Measurements from ENCODE around the gene HEPACAM2.

The HEPACAM2 gene

DNA sequence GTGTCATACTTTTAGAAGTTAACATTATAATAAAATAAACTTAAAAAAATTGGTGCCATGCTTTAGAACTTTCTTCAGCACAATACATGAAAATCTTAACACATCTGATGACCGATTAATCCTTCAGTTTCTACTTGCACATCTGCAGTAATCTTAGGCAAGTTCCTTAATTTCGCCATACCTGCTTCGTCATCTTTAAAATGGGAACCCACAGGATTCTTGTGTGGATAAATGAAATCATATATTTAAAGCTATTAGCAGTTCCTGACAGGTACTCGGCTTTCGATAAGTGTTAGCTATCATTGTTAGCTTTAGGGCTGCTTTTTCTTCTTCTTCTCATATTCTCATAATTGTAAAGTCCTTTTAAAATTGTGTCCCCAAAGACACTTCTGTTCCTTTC is 5.0 kb upstream of the HEPACAM2 start:
- DNase-seq (ENCODE audit: low read depth): peak; percentile 84
- TF ChIP-seq, protein P1, sequence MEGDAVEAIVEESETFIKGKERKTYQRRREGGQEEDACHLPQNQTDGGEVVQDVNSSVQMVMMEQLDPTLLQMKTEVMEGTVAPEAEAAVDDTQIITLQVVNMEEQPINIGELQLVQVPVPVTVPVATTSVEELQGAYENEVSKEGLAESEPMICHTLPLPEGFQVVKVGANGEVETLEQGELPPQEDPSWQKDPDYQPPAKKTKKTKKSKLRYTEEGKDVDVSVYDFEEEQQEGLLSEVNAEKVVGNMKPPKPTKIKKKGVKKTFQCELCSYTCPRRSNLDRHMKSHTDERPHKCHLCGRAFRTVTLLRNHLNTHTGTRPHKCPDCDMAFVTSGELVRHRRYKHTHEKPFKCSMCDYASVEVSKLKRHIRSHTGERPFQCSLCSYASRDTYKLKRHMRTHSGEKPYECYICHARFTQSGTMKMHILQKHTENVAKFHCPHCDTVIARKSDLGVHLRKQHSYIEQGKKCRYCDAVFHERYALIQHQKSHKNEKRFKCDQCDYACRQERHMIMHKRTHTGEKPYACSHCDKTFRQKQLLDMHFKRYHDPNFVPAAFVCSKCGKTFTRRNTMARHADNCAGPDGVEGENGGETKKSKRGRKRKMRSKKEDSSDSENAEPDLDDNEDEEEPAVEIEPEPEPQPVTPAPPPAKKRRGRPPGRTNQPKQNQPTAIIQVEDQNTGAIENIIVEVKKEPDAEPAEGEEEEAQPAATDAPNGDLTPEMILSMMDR (IDR thresholded peaks at IDR 0.05; ENCODE audit: insufficient read depth, low read depth, low read length, missing control alignments): no peak
- peak overlapping the region; percentile 85 for H3K4me3 ChIP-seq (ENCODE audit: low read length)

DNA sequence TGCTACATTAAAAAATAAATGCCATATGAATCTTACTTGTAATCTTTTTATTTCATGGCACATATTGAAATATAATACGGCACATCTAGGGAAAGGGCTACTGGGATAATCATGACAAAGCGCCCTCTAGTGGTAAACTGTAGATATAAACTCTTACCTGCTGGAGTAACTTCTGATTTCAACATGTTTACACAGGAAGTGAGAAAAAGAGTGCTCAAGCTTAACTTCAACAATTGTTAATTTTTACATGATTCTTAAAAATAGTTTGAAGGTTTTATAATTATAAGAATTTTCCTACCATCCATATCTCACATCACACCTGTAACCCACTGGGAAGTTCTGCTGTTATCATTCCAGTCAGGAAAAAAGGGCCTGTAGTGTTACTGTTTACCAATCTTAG is 2.0 kb upstream of the HEPACAM2 start:
- TF ChIP-seq, protein P1 (IDR thresholded peaks at IDR 0.05; ENCODE audit: insufficient read depth, low read depth, low read length, missing control alignments): peak; percentile 61
- H3K4me3 ChIP-seq (ENCODE audit: low read length): no peak overlapping the region
- peak; percentile 76 for DNase-seq (ENCODE audit: low read depth)

DNA sequence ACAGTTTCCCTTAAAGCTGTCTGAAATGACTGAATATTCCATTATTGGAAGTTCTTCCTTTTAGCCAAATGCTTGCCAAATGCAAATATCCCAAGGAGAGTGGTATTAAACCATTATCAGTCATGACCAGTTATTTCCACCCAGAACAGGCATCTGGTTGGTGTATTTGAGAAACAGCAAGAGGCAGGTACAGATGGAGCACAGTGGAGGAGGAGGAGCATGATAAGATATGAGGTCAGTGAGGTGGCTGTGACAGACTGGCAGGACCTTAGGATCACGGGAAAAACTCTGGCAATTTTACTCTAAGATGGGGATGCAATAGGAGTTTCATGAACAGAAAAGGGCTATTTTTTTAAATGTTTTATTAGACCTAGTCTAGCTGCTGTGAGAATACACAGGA is 6.4 kb downstream of the HEPACAM2 start:
- TF ChIP-seq, protein P1 (IDR thresholded peaks at IDR 0.05; ENCODE audit: insufficient read depth, low read depth, low read length, missing control alignments): no peak

DNA sequence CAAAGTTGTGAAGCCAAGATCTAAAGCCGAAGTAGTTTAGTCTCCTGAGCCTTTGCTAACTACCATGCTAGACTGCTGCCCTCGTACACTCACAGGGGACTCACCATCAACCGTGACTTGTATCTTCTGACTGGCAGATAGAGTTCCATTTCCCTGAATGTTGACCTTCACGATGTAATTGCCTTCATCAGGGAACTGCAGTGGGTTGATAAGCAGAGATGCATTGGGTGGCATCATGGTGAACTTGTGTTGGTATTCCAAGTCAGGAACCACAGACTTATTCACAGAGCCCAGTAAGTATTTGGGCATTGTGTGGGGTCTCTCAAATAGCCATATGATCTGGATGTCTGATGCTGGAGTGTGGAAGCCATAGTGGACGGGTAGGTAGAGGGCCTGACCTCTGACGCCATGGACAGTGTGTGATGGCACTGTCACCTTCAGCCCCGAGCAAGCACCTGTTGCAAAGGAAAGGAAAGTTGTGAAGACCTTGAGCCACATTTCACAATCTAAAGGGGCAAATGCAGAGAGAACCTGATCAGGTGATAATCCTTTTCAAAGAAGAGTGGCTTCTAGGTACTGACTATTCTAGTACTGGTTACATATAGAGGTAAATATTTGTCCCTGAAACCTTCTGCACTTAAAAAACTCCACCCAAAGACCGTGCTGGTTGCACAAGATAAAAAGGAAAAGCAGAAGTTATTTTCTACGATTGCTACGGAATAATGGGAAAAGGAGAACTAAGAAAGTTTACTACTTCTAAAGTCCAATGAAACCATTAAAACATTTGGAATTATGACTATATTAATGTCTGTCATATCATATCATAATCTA is 7.1 kb downstream of the HEPACAM2 start:
- DNase-seq (ENCODE audit: low read depth): no peak
- TF ChIP-seq, protein P1 (IDR thresholded peaks at IDR 0.05; ENCODE audit: insufficient read depth, low read depth, low read length, missing control alignments): no peak
- no peak overlapping the region for H3K4me3 ChIP-seq (ENCODE audit: low read length)

More for the DNA sequence above, 6.4 kb downstream of the HEPACAM2 start:
- H3K4me3 ChIP-seq (ENCODE audit: low read length): no peak overlapping the region
- no peak for DNase-seq (ENCODE audit: low read depth)

DNA sequence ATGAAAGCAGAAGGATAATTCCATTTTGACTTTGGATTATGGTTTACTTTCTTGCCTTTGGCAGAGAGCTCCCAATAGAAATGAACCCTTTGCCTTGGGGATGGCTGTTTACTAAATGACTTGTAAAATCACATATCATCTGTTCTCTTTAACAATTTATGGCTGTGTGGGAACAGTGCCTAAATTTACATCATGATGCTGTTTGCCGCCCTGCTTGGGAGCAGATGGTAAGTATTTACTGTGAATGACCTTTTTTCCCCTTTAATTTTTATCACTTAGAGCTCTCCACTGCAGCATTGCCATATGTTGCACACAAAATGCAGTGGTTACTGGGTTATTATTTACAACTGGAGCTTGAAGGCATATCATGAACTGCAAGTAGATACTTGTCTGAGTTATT is 13.4 kb downstream of the HEPACAM2 start:
- TF ChIP-seq, protein P1 (IDR thresholded peaks at IDR 0.05; ENCODE audit: insufficient read depth, low read depth, low read length, missing control alignments): no peak
- DNase-seq (ENCODE audit: low read depth): no peak
- H3K4me3 ChIP-seq (ENCODE audit: low read length): no peak overlapping the region

DNA sequence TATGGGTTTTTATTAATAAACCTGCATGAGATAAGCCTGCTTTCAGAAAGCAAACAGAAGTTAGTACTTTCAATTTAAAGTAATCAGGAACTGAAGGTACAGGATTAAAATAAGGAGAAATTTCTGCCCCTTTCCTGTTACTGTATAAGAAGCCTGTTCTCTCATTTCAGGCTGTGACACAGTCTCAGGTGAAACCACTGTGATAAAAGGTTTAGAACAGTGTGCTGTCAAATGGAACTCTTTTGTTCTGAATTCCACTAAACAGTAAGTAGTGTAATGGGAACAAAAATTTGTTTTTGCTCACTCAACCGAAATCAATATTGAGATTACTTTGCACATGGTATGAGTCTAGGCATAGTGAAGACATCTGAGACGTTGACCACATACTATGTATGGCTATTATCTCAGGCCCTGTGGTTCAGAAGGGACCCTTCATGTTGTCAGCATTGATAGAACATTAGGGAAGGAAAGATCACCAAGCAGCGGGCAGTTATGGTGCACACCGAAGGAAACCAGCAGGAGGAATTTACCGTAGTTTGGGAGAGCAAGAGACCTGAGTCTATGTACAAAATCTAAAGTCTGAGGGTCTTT is 14.9 kb downstream of the HEPACAM2 start:
- DNase-seq (ENCODE audit: low read depth): no peak
- no peak overlapping the region for H3K4me3 ChIP-seq (ENCODE audit: low read length)
- TF ChIP-seq, protein P1 (IDR thresholded peaks at IDR 0.05; ENCODE audit: insufficient read depth, low read depth, low read length, missing control alignments): no peak

Measured in epithelial cell of esophagus (primary cell).